Suprapubic skin (tissue), 4 donors: ENCODE data around the gene TMCC2.

ENCODE experiments used
- EP300 ChIP-seq: sonication (generic); formaldehyde crosslinking; IDR thresholded peaks from one replicate; pipeline ENCODE4 v1.6.1; 2017; ENCODE audit warnings: antibody characterized with exemption
- POLR2A ChIP-seq, 2 donors: fragments of 450-650 bp; IDR thresholded peaks; one replicate each; pipeline ENCODE4 v1.6.1; 2017; ENCODE audit warnings: antibody characterized with exemption in 2 of 2, mild to moderate bottlenecking in 2 of 2, moderate library complexity in 2 of 2
- POLR2AphosphoS5 ChIP-seq, 3 donors: sonication (generic); formaldehyde crosslinking; IDR thresholded peaks; one replicate each; pipeline ENCODE4 v1.6.1; 2017; ENCODE audit warnings: antibody characterized with exemption in 3 of 3
- TF ChIP-seq, protein P1 (sequence below), 2 donors: fragments of 200-600 bp in 1 of 2; fragments of 450-650 bp in 1 of 2; sonication (generic) in 1 of 2; IDR thresholded peaks; one replicate each; pipeline ENCODE4 v1.5.1; 2016 to 2019; ENCODE audit warnings: antibody characterized with exemption in 2 of 2, mild to moderate bottlenecking in 1 of 2, moderate library complexity in 1 of 2

GRCh38 chr1:205243350-205244191 is 15.8 kb downstream of the TMCC2 start:
- TF ChIP-seq, protein P1, sequence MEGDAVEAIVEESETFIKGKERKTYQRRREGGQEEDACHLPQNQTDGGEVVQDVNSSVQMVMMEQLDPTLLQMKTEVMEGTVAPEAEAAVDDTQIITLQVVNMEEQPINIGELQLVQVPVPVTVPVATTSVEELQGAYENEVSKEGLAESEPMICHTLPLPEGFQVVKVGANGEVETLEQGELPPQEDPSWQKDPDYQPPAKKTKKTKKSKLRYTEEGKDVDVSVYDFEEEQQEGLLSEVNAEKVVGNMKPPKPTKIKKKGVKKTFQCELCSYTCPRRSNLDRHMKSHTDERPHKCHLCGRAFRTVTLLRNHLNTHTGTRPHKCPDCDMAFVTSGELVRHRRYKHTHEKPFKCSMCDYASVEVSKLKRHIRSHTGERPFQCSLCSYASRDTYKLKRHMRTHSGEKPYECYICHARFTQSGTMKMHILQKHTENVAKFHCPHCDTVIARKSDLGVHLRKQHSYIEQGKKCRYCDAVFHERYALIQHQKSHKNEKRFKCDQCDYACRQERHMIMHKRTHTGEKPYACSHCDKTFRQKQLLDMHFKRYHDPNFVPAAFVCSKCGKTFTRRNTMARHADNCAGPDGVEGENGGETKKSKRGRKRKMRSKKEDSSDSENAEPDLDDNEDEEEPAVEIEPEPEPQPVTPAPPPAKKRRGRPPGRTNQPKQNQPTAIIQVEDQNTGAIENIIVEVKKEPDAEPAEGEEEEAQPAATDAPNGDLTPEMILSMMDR (IDR thresholded peaks at IDR 0.05), result no peak
- no peak for TF ChIP-seq POLR2AphosphoS5 (IDR thresholded peaks at IDR 0.05)
- TF ChIP-seq EP300, result no peak
- no peak for TF ChIP-seq POLR2A (IDR thresholded peaks at IDR 0.05)
